Measurements from ENCODE around the gene DCUN1D3. TPM values are rescaled to one million over a fixed set of nuclear protein-coding genes. Genes with fewer than 3 reads are reported as not detected.

Gene DCUN1D3
- total RNA-seq, 1 experiment from 2014 or later: 16.4 TPM

DNA sequence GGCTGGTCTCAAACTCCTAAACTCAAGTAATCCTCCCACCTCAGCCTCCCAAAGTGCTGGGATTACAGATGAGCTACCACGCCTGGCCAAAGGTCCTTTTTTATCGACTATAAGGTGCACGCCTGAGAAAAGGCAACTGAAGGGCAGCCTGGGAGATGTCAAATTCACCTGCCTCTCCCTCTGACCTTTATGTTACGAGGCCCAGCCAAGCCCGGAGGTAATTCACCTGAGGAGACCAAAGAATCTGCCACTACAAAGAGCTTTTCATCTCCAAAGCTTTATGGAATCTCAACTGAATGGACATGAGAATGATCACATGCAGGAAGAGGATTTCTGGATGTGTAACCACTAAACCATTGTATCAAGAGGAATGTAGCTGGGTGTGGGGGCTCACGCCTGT, 37.6 kb upstream of the DCUN1D3 start:
- POLR2A ChIA-PET: no interaction called here
- no peaks in the 10 kb centered on the region for H3K9me2 ChIP-seq (ENCODE audit: insufficient read depth)
- H3K4me1 ChIP-seq (ENCODE audit: control insufficient read depth in 1 of 2, insufficient read depth in 2 of 2, low read length in 2 of 2): peaks cover 3 to 18% of the 10 kb centered on the region in 2 experiments; a peak in 3 of 4 replicates
- BruUV-seq (replicated peaks): no TSS peak
- peak overlapping the region; percentile 42 for H3K4me2 ChIP-seq (ENCODE audit: low read length)
- no peak overlapping the region for H3K9ac ChIP-seq (ENCODE audit: low read length)
- intact Hi-C loops (cut with micrococcal nuclease): no loop called here
- H3K4me3 ChIP-seq (replicated peaks in 1 of 2; ENCODE audit: low read depth in 1 of 2, low read length in 2 of 2): no peak overlapping the region
- DNase-seq (ENCODE audit: low read depth, low spot score): no peak
- peak; percentile 45; the same call in 1 of the 2 replicates for TF ChIP-seq SP1 (IDR thresholded peaks at IDR 0.05; ENCODE audit: low read depth)
- TF ChIP-seq POLR2AphosphoS5 (IDR thresholded peaks at IDR 0.05; ENCODE audit: low read depth, low read length): no peak
- H3K27ac ChIP-seq (ENCODE audit: low read depth, low read length): no peak overlapping the region
- H3K27me3 ChIP-seq (ENCODE audit: insufficient read depth, low read length): no peaks in the 10 kb centered on the region
- H3K9me3 ChIP-seq (ENCODE audit: control insufficient read depth in 1 of 2, insufficient read depth in 1 of 2, low read depth in 1 of 2, low read length in 2 of 2): no peaks in the 10 kb centered on the region
- RAD21 ChIA-PET (ENCODE audit: low non-redundant PET in 1 of 2, low total read pairs in 2 of 2, uncharacterized antibody in 2 of 2, unreplicated experiment in 2 of 2): no interaction called here
- no peaks in the 10 kb centered on the region for H4K20me1 ChIP-seq (ENCODE audit: insufficient read depth)
- CTCF ChIA-PET: no interaction called here
- no peaks in the 10 kb centered on the region for H3K36me3 ChIP-seq (ENCODE audit: control insufficient read depth in 1 of 2, insufficient read depth in 2 of 2, low read length in 2 of 2)
- no peaks in the 10 kb centered on the region for H3K79me2 ChIP-seq (ENCODE audit: insufficient read depth, low read length)
- ATAC-seq: peak; percentile 74
- peak overlapping the region; percentile 46 for H2AFZ ChIP-seq (ENCODE audit: low read depth, low read length, poor library complexity, severe bottlenecking)

DNA sequence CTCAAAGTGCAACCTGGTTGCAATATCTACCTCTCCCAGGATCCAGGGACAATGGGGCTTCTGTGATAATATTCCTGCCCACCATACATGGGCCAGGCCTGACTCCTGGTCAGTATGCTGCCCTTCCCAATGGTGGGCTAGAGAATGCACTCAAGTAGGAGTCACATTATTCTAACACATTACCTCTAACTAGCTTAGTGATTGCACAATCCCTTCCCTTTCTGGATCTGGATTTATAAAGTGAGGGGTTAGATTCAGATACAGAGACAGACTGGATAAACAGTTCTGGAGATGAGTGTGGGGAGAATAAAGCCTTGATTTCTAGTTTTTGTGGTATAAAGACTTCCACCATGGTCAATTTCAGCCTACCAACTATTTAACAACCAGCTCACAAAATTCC, 33.4 kb upstream of the DCUN1D3 start:
- ChIA-PET POLR2A (interaction anchor here (0.6 kb wide), 1 partner anchor 76 kb away, joined by 3 read pairs; no protein-coding TSS in a partner anchor), CTCF (no interaction called here), RAD21 (ENCODE audit: low non-redundant PET in 1 of 2, low total read pairs in 2 of 2, uncharacterized antibody in 2 of 2, unreplicated experiment in 2 of 2) (no interaction called here)
- no peak for ATAC-seq
- H3K79me2 ChIP-seq (ENCODE audit: insufficient read depth, low read length): no peaks in the 10 kb centered on the region
- H4K20me1 ChIP-seq (ENCODE audit: insufficient read depth): no peaks in the 10 kb centered on the region
- intact Hi-C loops (cut with micrococcal nuclease): no loop called here
- H3K27me3 ChIP-seq (ENCODE audit: insufficient read depth, low read length): no peaks in the 10 kb centered on the region
- no peaks in the 10 kb centered on the region for H3K36me3 ChIP-seq (ENCODE audit: control insufficient read depth in 1 of 2, insufficient read depth in 2 of 2, low read length in 2 of 2)
- DNase-seq (ENCODE audit: low read depth, low spot score): no peak
- BruUV-seq (replicated peaks): no TSS peak
- H3K27ac ChIP-seq (ENCODE audit: low read depth, low read length): no peak overlapping the region
- no peak overlapping the region for H3K9ac ChIP-seq (ENCODE audit: low read length)
- H3K4me2 ChIP-seq (ENCODE audit: low read length): no peak overlapping the region
- no peak overlapping the region for H2AFZ ChIP-seq (ENCODE audit: low read depth, low read length, poor library complexity, severe bottlenecking)
- H3K9me3 ChIP-seq (ENCODE audit: control insufficient read depth in 1 of 2, insufficient read depth in 1 of 2, low read depth in 1 of 2, low read length in 2 of 2): no peaks in the 10 kb centered on the region
- H3K4me1 ChIP-seq (ENCODE audit: control insufficient read depth in 1 of 2, insufficient read depth in 2 of 2, low read length in 2 of 2): peaks cover 3 to 17% of the 10 kb centered on the region in 2 experiments; a peak in 3 of 4 replicates
- H3K9me2 ChIP-seq (ENCODE audit: insufficient read depth): no peaks in the 10 kb centered on the region
- TF ChIP-seq TCF7L2 (IDR thresholded peaks at IDR 0.05; ENCODE audit: borderline replicate concordance, extremely low read depth, insufficient read depth, insufficient read length): no peak
- TF ChIP-seq, protein P1, sequence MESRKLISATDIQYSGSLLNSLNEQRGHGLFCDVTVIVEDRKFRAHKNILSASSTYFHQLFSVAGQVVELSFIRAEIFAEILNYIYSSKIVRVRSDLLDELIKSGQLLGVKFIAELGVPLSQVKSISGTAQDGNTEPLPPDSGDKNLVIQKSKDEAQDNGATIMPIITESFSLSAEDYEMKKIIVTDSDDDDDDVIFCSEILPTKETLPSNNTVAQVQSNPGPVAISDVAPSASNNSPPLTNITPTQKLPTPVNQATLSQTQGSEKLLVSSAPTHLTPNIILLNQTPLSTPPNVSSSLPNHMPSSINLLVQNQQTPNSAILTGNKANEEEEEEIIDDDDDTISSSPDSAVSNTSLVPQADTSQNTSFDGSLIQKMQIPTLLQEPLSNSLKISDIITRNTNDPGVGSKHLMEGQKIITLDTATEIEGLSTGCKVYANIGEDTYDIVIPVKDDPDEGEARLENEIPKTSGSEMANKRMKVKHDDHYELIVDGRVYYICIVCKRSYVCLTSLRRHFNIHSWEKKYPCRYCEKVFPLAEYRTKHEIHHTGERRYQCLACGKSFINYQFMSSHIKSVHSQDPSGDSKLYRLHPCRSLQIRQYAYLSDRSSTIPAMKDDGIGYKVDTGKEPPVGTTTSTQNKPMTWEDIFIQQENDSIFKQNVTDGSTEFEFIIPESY (IDR thresholded peaks at IDR 0.05; ENCODE audit: extremely low read depth, insufficient replicate concordance, low read length): no peak
- TF ChIP-seq SIN3A (IDR thresholded peaks at IDR 0.05; ENCODE audit: low read depth): no peak
- no peak for TF ChIP-seq ZFX (IDR thresholded peaks at IDR 0.05)
- no peak for TF ChIP-seq RAD21 (IDR thresholded peaks at IDR 0.05; ENCODE audit: low read depth)
- TF ChIP-seq POLR2AphosphoS5 (IDR thresholded peaks at IDR 0.05; ENCODE audit: low read depth, low read length): no peak
- TF ChIP-seq ELF1 (IDR thresholded peaks at IDR 0.05; ENCODE audit: borderline replicate concordance, low read depth): no peak
- no peak for TF ChIP-seq CEBPB (IDR thresholded peaks at IDR 0.05; ENCODE audit: low read depth)
- TF ChIP-seq, protein P2, sequence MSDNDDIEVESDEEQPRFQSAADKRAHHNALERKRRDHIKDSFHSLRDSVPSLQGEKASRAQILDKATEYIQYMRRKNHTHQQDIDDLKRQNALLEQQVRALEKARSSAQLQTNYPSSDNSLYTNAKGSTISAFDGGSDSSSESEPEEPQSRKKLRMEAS (IDR thresholded peaks at IDR 0.05): no peak
- TF ChIP-seq FOSL1 (IDR thresholded peaks at IDR 0.05; ENCODE audit: low read depth): no peak
- TF ChIP-seq EGR1 (IDR thresholded peaks at IDR 0.05; ENCODE audit: low read depth): no peak
- TF ChIP-seq SP1 (IDR thresholded peaks at IDR 0.05; ENCODE audit: low read depth): no peak
- no peak for TF ChIP-seq JUND (IDR thresholded peaks at IDR 0.05)
- H3K4me3 ChIP-seq (replicated peaks in 1 of 2; ENCODE audit: low read depth in 1 of 2, low read length in 2 of 2): no peak overlapping the region
